GOT3 (cell line): ENCODE results near the gene KIF13A.
"Not testable (repeated sequence)": the region's sequence is repeated elsewhere in the genome, so short reads cannot be mapped to it uniquely, and the experiment has no call there.

ENCODE experiments used
- DNase-seq: peaks from one replicate; lab custom pipeline; 2025; ENCODE audit warnings: mixed read lengths; lab: John Stamatoyannopoulos, UW

KIF13A gene

GRCh38 chr6:17845598-17845997, 141.8 kb downstream of the KIF13A start:
- DNase-seq, result no peak

- not testable (repeated sequence) for DNase-seq
These were observed 142.5 kb downstream of the KIF13A start for GRCh38 chr6:17844967-17845366.

- no peak for DNase-seq
These were observed 144.3 kb downstream of the KIF13A start for GRCh38 chr6:17842934-17843821.

- no peak for DNase-seq
These were observed 145.2 kb downstream of the KIF13A start for GRCh38 chr6:17842014-17842776.

- DNase-seq, result no peak
These were observed 147.8 kb downstream of the KIF13A start for GRCh38 chr6:17839513-17840223.

GRCh38 chr6:17836293-17836692, 151.1 kb downstream of the KIF13A start:
- no peak for DNase-seq

- DNase-seq, result no peak
These were observed 151.7 kb downstream of the KIF13A start for GRCh38 chr6:17835784-17836183.

GRCh38 chr6:17831135-17831534, 156.3 kb downstream of the KIF13A start:
- DNase-seq, result no peak

GRCh38 chr6:17829905-17830304, 157.5 kb downstream of the KIF13A start:
- no peak for DNase-seq

- no peak for DNase-seq
These were observed 159.3 kb downstream of the KIF13A start for GRCh38 chr6:17828149-17828548.

- DNase-seq, result no peak
These were observed 161.1 kb downstream of the KIF13A start for GRCh38 chr6:17826301-17826700.

- DNase-seq, result no peak
These were observed 167.4 kb downstream of the KIF13A start for GRCh38 chr6:17820055-17820454.

- DNase-seq, result no peak
These were observed 169.7 kb downstream of the KIF13A start for GRCh38 chr6:17817763-17818162.

GRCh38 chr6:17816921-17817611, 170.4 kb downstream of the KIF13A start:
- no peak for DNase-seq

GRCh38 chr6:17813542-17813941, 173.9 kb downstream of the KIF13A start:
- no peak for DNase-seq

- no peak for DNase-seq
These were observed 175.1 kb downstream of the KIF13A start for GRCh38 chr6:17812311-17812710.

GRCh38 chr6:17808609-17809008, 178.8 kb downstream of the KIF13A start:
- DNase-seq, result no peak

- not testable (repeated sequence) for DNase-seq
These were observed 180.0 kb downstream of the KIF13A start for GRCh38 chr6:17807431-17807830.

- DNase-seq, result no peak
These were observed 184.0 kb downstream of the KIF13A start for GRCh38 chr6:17803409-17803808.

GRCh38 chr6:17798477-17799154, 188.8 kb downstream of the KIF13A start:
- DNase-seq, result no peak

GRCh38 chr6:17790489-17790888, 196.9 kb downstream of the KIF13A start:
- DNase-seq, result no peak
